Measurements from ENCODE around the gene TOP3A. TPM values are rescaled to one million over a fixed set of nuclear protein-coding genes. Genes with fewer than 3 reads are reported as not detected.

Gene TOP3A, protein sequence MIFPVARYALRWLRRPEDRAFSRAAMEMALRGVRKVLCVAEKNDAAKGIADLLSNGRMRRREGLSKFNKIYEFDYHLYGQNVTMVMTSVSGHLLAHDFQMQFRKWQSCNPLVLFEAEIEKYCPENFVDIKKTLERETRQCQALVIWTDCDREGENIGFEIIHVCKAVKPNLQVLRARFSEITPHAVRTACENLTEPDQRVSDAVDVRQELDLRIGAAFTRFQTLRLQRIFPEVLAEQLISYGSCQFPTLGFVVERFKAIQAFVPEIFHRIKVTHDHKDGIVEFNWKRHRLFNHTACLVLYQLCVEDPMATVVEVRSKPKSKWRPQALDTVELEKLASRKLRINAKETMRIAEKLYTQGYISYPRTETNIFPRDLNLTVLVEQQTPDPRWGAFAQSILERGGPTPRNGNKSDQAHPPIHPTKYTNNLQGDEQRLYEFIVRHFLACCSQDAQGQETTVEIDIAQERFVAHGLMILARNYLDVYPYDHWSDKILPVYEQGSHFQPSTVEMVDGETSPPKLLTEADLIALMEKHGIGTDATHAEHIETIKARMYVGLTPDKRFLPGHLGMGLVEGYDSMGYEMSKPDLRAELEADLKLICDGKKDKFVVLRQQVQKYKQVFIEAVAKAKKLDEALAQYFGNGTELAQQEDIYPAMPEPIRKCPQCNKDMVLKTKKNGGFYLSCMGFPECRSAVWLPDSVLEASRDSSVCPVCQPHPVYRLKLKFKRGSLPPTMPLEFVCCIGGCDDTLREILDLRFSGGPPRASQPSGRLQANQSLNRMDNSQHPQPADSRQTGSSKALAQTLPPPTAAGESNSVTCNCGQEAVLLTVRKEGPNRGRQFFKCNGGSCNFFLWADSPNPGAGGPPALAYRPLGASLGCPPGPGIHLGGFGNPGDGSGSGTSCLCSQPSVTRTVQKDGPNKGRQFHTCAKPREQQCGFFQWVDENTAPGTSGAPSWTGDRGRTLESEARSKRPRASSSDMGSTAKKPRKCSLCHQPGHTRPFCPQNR
- 24.2 and 53.2 TPM in 2 replicates for total RNA-seq

GRCh38 chr17:18314731-18315561 is at the start of gene TOP3A, which contains the start of gene SMCR8:
TOP3A (minus strand) TSS chr17:18314994; CDS start chr17:18314778, 216 bp downstream.
SMCR8 (plus strand) TSS chr17:18315293; CDS start chr17:18315790, 497 bp downstream.

GRCh38 chr17:18363101-18364049 is 48.6 kb upstream of the TOP3A start, which contains the start of gene SHMT1:
SHMT1 (minus strand) TSS chr17:18363550; CDS start chr17:18355981, 7,569 bp downstream.

GRCh38 chr17:18260332-18261145 is 54.3 kb downstream of the TOP3A start, which contains the start of gene MIEF2:
MIEF2 (plus strand) TSS chr17:18260662; CDS start chr17:18262721, 2,059 bp downstream.

GRCh38 chr17:18258356-18259038 is 56.3 kb downstream of the TOP3A start, which contains the start of gene FLII:
FLII (minus strand) TSS chr17:18258738; CDS start chr17:18258690, 48 bp downstream.

DNA sequence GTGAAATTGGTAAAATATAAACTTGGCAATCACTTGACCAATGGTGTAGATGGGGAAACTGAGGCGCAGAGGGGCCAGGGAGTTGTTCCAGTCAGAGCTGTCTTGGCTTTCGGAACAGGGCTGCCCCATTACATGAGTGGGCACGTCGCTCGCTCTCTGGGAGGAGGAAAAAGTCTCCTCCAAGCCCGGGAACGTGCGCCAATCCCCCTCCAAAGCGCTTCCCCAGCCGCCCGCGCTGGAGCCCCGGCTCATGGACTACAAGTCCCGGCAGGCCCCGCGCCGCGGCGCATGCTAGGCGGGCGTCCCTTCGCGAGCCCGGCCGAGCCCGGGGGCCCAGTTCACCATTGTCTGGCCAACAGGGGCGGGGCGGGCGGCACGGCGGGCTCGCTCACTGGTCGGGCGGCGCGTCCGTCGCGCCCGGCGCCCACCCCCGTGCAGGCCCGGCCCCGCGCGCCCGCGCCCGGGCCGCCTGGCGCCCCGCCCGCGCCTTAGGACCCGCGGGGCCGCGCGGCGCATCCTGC is 89.6 kb downstream of the TOP3A start, which contains the start of gene LLGL1:
Gene LLGL1, plus strand, starts transcription at position 515 of the 521 bp plus-strand sequence. CDS start 48 bp downstream, outside the sequence.

Other genes starting within 250 kb of the TOP3A start
- gene DRG2, start 227.0 kb downstream of the TOP3A start, total RNA-seq, result 45.2 and 54.2 TPM in 2 replicates
- 0.20 TPM in 1 of 2 replicates, not detected in the other for gene MYO15A, start 206.2 kb downstream of the TOP3A start, total RNA-seq
- 81.7 and 92.5 TPM in 2 replicates for gene ALKBH5, start 131.2 kb downstream of the TOP3A start, total RNA-seq
- 41.4 and 48.0 TPM in 2 replicates for gene LLGL1, start 89.4 kb downstream of the TOP3A start, total RNA-seq
- gene FLII, start 56.3 kb downstream of the TOP3A start, total RNA-seq, result 543 and 601 TPM in 2 replicates
- gene MIEF2, start 54.3 kb downstream of the TOP3A start, total RNA-seq, result 5.9 and 11.7 TPM in 2 replicates
- 12.1 and 15.2 TPM in 2 replicates for gene SMCR8, start 299 bp upstream of the TOP3A start, total RNA-seq
- gene SHMT1, start 48.6 kb upstream of the TOP3A start, total RNA-seq, result 30.1 and 37.7 TPM in 2 replicates
- gene EVPLL, start 62.8 kb upstream of the TOP3A start, total RNA-seq, result not detected in 2 replicates
- not detected in 2 replicates for gene LGALS9C, start 161.8 kb upstream of the TOP3A start, total RNA-seq

All from mammary microvascular endothelial cell (primary cell).